ENCODE results near the gene ANKRD53. TPM values are rescaled to one million over a fixed set of nuclear protein-coding genes. Genes with fewer than 3 reads are reported as not detected.

Gene ANKRD53
- polyA plus RNA-seq (ENCODE audit: insufficient read depth in 1 of 5, insufficient read length in 5 of 5, low replicate concordance in 1 of 5), result 1 to 10 TPM; 1.6 to 4.3 (median 2.5) TPM
- long read RNA-seq, donor 1, partial matches to known transcripts, result 0 of 1 reads
- long read RNA-seq, donor 1, other reads (novel, unspliced or antisense), result 0 of 1 reads
- long read RNA-seq, donor 2, result 0 reads
- long read RNA-seq, donor 3, partial matches to known transcripts, result 0 of 1 reads
- long read RNA-seq, donor 3, other reads (novel, unspliced or antisense), result 0 of 1 reads
- long read RNA-seq, donor 4, result 0 reads
- long read RNA-seq, donor 5, result 0 reads
- long read RNA-seq, donor 6, partial matches to known transcripts, result 7 of 23 reads
- long read RNA-seq, donor 6, other reads (novel, unspliced or antisense), result 15 of 23 reads
- long read RNA-seq, donor 7, result 0 reads
- long read RNA-seq, donor 8, partial matches to known transcripts, result 0 of 1 reads
- long read RNA-seq, donor 8, other reads (novel, unspliced or antisense), result 0 of 1 reads

GRCh38 chr2:70978341-70979179 is at the start of gene ANKRD53:
TSS of gene ANKRD53 (plus strand) at chr2:70978630. CDS start at chr2:70978646, 16 bp downstream.
- peak; percentile 55 to 64 for DNase-seq

GRCh38 chr2:70930371-70931329 is 47.8 kb upstream of the ANKRD53 start:
- DNase-seq, result no peak

- DNase-seq, result no peak
Observed at GRCh38 chr2:70931376-70932000, 46.9 kb upstream of the ANKRD53 start.

GRCh38 chr2:70932631-70933230 is 45.7 kb upstream of the ANKRD53 start:
- DNase-seq, result no peak

GRCh38 chr2:70934981-70935380 is 43.4 kb upstream of the ANKRD53 start:
- no peak for DNase-seq

- DNase-seq, result peak in 1 of 2 donors; percentile 24
Observed at GRCh38 chr2:70935468-70936164, 42.8 kb upstream of the ANKRD53 start, which contains the start of gene ATP6V1B1. TSS of gene ATP6V1B1 (plus strand) at chr2:70935900. CDS start at chr2:70935955, 55 bp downstream.

- DNase-seq, result no peak
Observed at GRCh38 chr2:70936165-70936978, 42.1 kb upstream of the ANKRD53 start.

GRCh38 chr2:70936979-70937811 is 41.2 kb upstream of the ANKRD53 start:
- no peak for DNase-seq

GRCh38 chr2:70937866-70938585 is 40.4 kb upstream of the ANKRD53 start:
- no peak for DNase-seq

GRCh38 chr2:70938586-70938950 is 39.9 kb upstream of the ANKRD53 start:
- no peak for DNase-seq

GRCh38 chr2:70939001-70939838 is 39.2 kb upstream of the ANKRD53 start:
- DNase-seq, result no peak

GRCh38 chr2:70939839-70940580 is 38.4 kb upstream of the ANKRD53 start:
- DNase-seq, result no peak

GRCh38 chr2:70941186-70941585 is 37.2 kb upstream of the ANKRD53 start:
- DNase-seq, result no peak

GRCh38 chr2:70941701-70942100 is 36.7 kb upstream of the ANKRD53 start:
- no peak for DNase-seq

GRCh38 chr2:70942396-70943204 is 35.8 kb upstream of the ANKRD53 start:
- no peak for DNase-seq

Measured in right lung (tissue), 10 donors.